CD4-positive, CD25-positive, alpha-beta regulatory T cell (primary cell): ENCODE results near the gene KLK11. TPM values are rescaled to one million over a fixed set of nuclear protein-coding genes. Genes with fewer than 3 reads are reported as not detected.
A peak's percentile ranks its signal among the peaks of the same experiment; 100 is the strongest.

Source experiments
- ATAC-seq, 2 donors: fragments of 150-1000 bp; cut with Tn5 transposase; one replicate each; pipeline ENCODE4 v1.10.0; 2021; ENCODE audit warnings: low read depth in 2 of 2, moderate number of reproducible peaks in 2 of 2, moderate library complexity in 1 of 2
- DNase-seq, 3 donors: peaks; one replicate each; pipeline versions ENCODE4 v3.0.0 to v3.0.0-alpha.2; 2012 to 2022; ENCODE audit warnings: mixed read lengths in 1 of 3
- H3K27ac ChIP-seq: one replicate; pipeline ENCODE4 v1.7.0; 2013; ENCODE audit warnings: mild to moderate bottlenecking, low read length; ENCODE audit not compliant: insufficient read depth, poor library complexity, severe bottlenecking
- H3K27me3 ChIP-seq: one replicate; pipeline ENCODE4 v1.7.0; 2013; ENCODE audit warnings: low read length; ENCODE audit not compliant: control insufficient read depth, insufficient read depth
- H3K36me3 ChIP-seq: one replicate; pipeline ENCODE4 v1.7.0; 2013; ENCODE audit warnings: mild to moderate bottlenecking, low read length, moderate library complexity; ENCODE audit not compliant: control insufficient read depth, insufficient read depth
- H3K4me1 ChIP-seq: 2 replicates; pipeline ENCODE4 v1.7.0; 2013; ENCODE audit warnings: mild to moderate bottlenecking, low read length; ENCODE audit not compliant: insufficient read depth, control insufficient read depth, poor library complexity, severe bottlenecking
- H3K4me3 ChIP-seq: one replicate; pipeline ENCODE4 v1.7.0; 2013; ENCODE audit warnings: low read depth, mild to moderate bottlenecking, low read length, moderate library complexity
- H3K9me3 ChIP-seq, 2 experiments: 1 replicate in 1 of 2; 2 replicates in 1 of 2; pipeline ENCODE4 v1.7.0; 2013; ENCODE audit warnings: low read length in 2 of 2, mild to moderate bottlenecking in 1 of 2, moderate library complexity in 1 of 2; ENCODE audit not compliant: control insufficient read depth in 2 of 2
- H3K27ac Mint-ChIP-seq, 3 donors: one replicate each; pipeline ENCODE4 v1.8.0; 2020 to 2022; ENCODE audit warnings: mild to moderate bottlenecking in 3 of 3, mixed read lengths in 3 of 3, moderate library complexity in 2 of 3
- H3K27me3 Mint-ChIP-seq: one replicate; pipeline ENCODE4 v1.8.0; 2022; ENCODE audit warnings: mild to moderate bottlenecking, mixed read lengths
- H3K36me3 Mint-ChIP-seq: one replicate; pipeline ENCODE4 v1.8.0; 2020; ENCODE audit warnings: mixed read lengths
- H3K4me1 Mint-ChIP-seq, 4 donors: one replicate each; pipeline ENCODE4 v1.8.0; 2020 to 2022; ENCODE audit warnings: mixed read lengths in 4 of 4, mild to moderate bottlenecking in 1 of 4
- H3K4me3 Mint-ChIP-seq, 4 donors: one replicate each; pipeline ENCODE4 v1.8.0; 2020 to 2022; ENCODE audit warnings: mild to moderate bottlenecking in 4 of 4, mixed read lengths in 4 of 4, moderate library complexity in 3 of 4
- H3K9me3 Mint-ChIP-seq, 7 donors: one replicate each; pipeline ENCODE4 v1.8.0; 2020 to 2022; ENCODE audit warnings: mixed read lengths in 7 of 7, mild to moderate bottlenecking in 3 of 7, moderate library complexity in 2 of 7
- polyA plus RNA-seq, 4 donors: library from polyadenylated mRNA; unstranded; fragments of 300-500 nt; fragmentation: Illumina TruSeq; gene quantifications; one replicate each; pipeline ENCODE4 v1.2.3, GENCODE V29; 2021
- total RNA-seq: library from RNA; stranded (reverse); gene quantifications from one replicate; pipeline ENCODE4 v1.2.3, GENCODE V29; 2022

KLK11 gene
- total and polyA plus RNA-seq, 5 donors from 2014 or later = not detected

DNA sequence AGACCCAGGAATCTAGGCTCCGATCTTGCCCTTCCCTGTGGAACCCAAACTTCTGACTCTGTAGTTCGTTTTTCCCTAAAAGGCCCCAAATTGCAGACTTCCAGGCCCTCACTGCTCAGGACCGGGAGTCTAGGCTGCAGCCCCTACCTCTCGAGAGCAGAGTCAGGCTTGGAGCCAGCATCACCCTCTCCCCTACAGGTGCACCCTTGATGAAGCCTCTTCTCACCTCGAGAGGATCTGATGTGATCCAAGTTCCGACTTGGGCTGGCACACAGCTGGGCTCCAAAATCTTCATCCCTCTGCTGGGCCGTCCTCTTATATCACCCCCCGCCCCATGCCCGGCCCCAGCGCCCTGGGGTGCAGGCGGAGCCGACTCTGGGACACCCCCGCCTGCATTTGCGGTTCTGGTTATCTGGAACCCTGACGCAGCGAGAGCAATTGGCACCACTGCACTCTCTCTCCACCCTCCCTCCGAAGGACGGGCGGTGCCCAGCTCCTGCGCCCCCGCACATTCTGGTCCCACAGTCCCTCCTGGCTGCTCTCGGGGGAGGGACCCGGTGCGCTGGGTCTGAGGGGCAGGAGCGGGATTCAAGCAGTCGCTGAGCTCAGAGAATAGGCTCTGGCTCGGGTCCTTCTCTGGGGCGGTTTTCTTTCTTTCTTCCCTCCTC lies 42.7 kb downstream of the KLK11 start, which contains the start of gene KLK7:
TSS of gene KLK7 (minus strand) at position 293 of the 668 bp plus-strand sequence. CDS start 1,518 bp downstream, outside the sequence.
- Histone ChIP-seq H3K36me3 (no peaks in the 10 kb centered on the region), H3K4me3 (no peak within 1 kb of the TSS), H3K27me3 (no peaks in the 10 kb centered on the region), H3K27ac (no peak within 1 kb of the TSS), H3K9me3 (no peaks in the 10 kb centered on the region), H3K4me1 (no peaks in the 10 kb centered on the region)
- H3K27me3 Mint-ChIP-seq = peaks cover 12% of the 10 kb centered on the region
- H3K9me3 Mint-ChIP-seq = peaks cover 0 to 4% (median 0%) of the 10 kb centered on the region in 7 donors
- peak within 1 kb of the TSS in 1 of 4 donors; percentile 43 for H3K4me3 Mint-ChIP-seq
- H3K36me3 Mint-ChIP-seq = no peaks in the 10 kb centered on the region
- H3K4me1 Mint-ChIP-seq = no peaks in the 10 kb centered on the region
- no peak for ATAC-seq
- no peak for DNase-seq
- H3K27ac Mint-ChIP-seq = no peak within 1 kb of the TSS

DNA sequence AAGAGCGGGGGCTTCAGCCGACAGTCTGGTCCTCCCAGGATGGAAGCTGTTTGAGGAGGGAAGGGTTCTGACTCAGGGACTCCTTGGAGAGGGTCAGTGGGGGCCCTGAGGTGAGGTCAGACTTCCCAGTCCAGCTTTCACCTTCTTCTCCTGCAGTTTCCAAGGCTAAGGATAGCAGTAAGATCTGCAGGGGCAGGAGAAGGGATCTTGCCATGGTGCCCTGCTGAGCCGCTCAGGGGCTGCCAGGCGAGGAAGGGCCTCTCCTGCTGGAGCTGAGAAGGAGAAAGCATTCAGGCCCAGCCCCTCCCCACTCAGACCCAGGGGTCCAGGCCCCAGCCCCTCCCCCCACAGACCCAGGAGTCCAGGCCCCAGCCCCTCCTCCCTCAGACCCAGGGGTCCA lies 44.2 kb downstream of the KLK11 start:
- Mint-ChIP-seq H3K9me3 (peaks cover 0 to 3% (median 0%) of the 10 kb centered on the region in 7 donors), H3K27me3 (peaks cover 12% of the 10 kb centered on the region), H3K36me3 (no peaks in the 10 kb centered on the region), H3K4me1 (no peaks in the 10 kb centered on the region), H3K4me3 (no peak overlapping the region), H3K27ac (no peak overlapping the region)
- Histone ChIP-seq H3K4me1 (no peaks in the 10 kb centered on the region), H3K27me3 (no peaks in the 10 kb centered on the region), H3K9me3 (no peaks in the 10 kb centered on the region), H3K4me3 (no peak overlapping the region), H3K36me3 (no peaks in the 10 kb centered on the region), H3K27ac (no peak overlapping the region)
- DNase-seq (no peak), ATAC-seq (no peak)

DNA sequence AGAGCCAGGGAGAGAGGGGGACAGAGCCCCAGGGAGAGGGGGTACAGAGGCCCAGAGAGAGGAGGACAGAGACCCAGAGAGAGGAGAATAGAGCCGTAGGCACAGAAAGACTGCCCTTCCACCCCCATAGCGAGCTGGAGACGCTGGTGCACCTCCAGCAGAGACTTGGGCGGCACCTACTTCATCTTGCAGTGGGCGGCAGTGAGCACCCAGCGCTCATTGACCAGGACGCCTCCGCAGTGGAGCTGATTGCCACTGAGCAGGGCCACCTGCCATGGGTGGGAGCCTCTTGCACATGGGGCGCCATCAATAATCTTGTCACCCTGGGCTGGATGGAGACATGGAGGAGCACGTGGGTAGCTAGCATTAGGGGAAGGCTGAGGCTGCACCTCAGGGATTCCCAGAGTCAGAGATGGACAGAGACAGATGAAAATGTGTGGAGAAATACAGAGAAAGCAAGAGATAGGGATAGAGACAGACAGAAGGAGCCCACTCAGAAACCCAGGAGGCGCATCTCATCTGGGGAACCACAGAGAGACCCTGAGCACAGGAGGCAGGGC lies 44.7 kb downstream of the KLK11 start:
- ATAC-seq = no peak
- Mint-ChIP-seq H3K36me3 (no peaks in the 10 kb centered on the region), H3K27ac (no peak overlapping the region), H3K27me3 (peaks cover 12% of the 10 kb centered on the region), H3K4me3 (no peak overlapping the region), H3K4me1 (no peaks in the 10 kb centered on the region), H3K9me3 (peaks cover 0 to 3% (median 0%) of the 10 kb centered on the region in 7 donors)
- DNase-seq = no peak
- H3K36me3 ChIP-seq = no peaks in the 10 kb centered on the region
- H3K9me3 ChIP-seq = no peaks in the 10 kb centered on the region
- no peak overlapping the region for H3K4me3 ChIP-seq
- no peak overlapping the region for H3K27ac ChIP-seq
- no peaks in the 10 kb centered on the region for H3K27me3 ChIP-seq
- no peaks in the 10 kb centered on the region for H3K4me1 ChIP-seq

DNA sequence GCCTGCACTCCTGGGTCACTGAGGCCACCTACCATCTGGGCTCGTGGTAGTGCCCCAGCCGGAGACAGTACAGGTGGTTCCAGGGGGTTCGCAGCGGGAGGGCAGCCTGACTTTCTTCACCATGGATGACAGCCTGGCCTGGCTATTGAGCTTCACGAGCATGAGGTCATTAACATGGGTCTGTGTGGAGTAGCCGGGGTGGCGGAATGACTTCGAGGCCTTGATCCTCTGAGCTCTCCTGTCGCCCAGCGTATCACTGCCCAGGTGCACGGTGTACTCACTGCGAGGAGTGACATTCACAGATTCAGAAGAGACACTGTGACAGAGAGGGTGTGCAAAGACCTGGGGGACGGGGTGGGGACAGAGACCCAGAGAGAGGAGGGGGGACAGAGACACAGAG lies 46.2 kb downstream of the KLK11 start:
- Mint-ChIP-seq H3K27me3 (peaks cover 13% of the 10 kb centered on the region), H3K27ac (no peak overlapping the region), H3K4me1 (no peaks in the 10 kb centered on the region), H3K4me3 (no peak overlapping the region), H3K36me3 (no peaks in the 10 kb centered on the region), H3K9me3 (peaks cover 0 to 3% (median 0%) of the 10 kb centered on the region in 7 donors)
- no peak for ATAC-seq
- Histone ChIP-seq H3K4me1 (no peaks in the 10 kb centered on the region), H3K27me3 (no peaks in the 10 kb centered on the region), H3K4me3 (no peak overlapping the region), H3K36me3 (no peaks in the 10 kb centered on the region), H3K9me3 (no peaks in the 10 kb centered on the region), H3K27ac (no peak overlapping the region)
- DNase-seq = no peak

- H3K4me3 Mint-ChIP-seq = no peak overlapping the region
- peaks cover 9% of the 10 kb centered on the region for H3K27me3 Mint-ChIP-seq
- ATAC-seq (no peak), DNase-seq (no peak)
- no peak overlapping the region for H3K4me3 ChIP-seq
- H3K4me1 Mint-ChIP-seq = no peaks in the 10 kb centered on the region
- no peaks in the 10 kb centered on the region for H3K4me1 ChIP-seq
- H3K9me3 ChIP-seq = no peaks in the 10 kb centered on the region
- no peak overlapping the region for H3K27ac Mint-ChIP-seq
- H3K9me3 Mint-ChIP-seq = peaks cover 0 to 3% (median 0%) of the 10 kb centered on the region in 7 donors
- H3K36me3 Mint-ChIP-seq = no peaks in the 10 kb centered on the region
- no peaks in the 10 kb centered on the region for H3K27me3 ChIP-seq
- H3K27ac ChIP-seq = no peak overlapping the region
- H3K36me3 ChIP-seq = no peaks in the 10 kb centered on the region
Measured at GRCh38 chr19:50979758-50980157, 46.7 kb downstream of the KLK11 start.

DNA sequence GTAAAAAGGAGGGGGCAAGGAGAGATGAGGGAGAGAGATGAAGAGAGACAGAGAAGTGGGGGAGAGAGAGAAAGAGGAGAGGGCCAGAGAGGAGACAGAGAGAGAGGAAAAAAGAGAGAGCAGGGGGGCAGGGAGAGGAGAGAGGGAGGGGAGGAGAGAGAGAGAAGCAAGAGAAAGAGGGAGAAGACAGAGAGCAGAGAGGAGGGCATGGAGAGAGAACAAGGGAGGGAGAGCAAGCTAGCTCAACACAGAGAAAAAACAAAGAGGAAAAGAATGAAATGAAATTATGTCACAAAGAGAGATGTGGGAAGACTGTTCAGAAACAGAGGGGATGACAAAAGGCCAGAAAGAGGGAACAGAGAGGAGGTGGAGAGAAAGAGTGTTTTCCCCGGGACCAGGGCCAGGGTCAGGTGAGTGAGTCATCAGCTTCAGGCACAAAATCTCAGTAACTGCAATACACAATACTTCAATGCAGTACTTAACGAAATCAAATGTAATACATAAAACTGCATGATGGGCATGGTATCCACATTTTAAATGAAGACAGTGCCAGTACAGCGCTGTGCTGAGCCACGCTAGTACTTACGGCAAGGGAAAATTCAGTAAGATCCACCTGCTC lies 47.5 kb downstream of the KLK11 start:
- peaks cover 0 to 3% (median 0%) of the 10 kb centered on the region in 7 donors for H3K9me3 Mint-ChIP-seq
- H3K27me3 ChIP-seq = no peaks in the 10 kb centered on the region
- peaks cover 15% of the 10 kb centered on the region for H3K27me3 Mint-ChIP-seq
- H3K27ac ChIP-seq = no peak overlapping the region
- H3K36me3 ChIP-seq = no peaks in the 10 kb centered on the region
- H3K27ac Mint-ChIP-seq = no peak overlapping the region
- H3K4me1 ChIP-seq = no peaks in the 10 kb centered on the region
- no peak overlapping the region for H3K4me3 ChIP-seq
- ATAC-seq (no peak), DNase-seq (no peak)
- H3K9me3 ChIP-seq = no peaks in the 10 kb centered on the region
- H3K4me1 Mint-ChIP-seq = no peaks in the 10 kb centered on the region
- no peak overlapping the region for H3K4me3 Mint-ChIP-seq
- no peaks in the 10 kb centered on the region for H3K36me3 Mint-ChIP-seq

- no peak for ATAC-seq
- Mint-ChIP-seq H3K9me3 (peaks cover 0 to 3% (median 0%) of the 10 kb centered on the region in 7 donors), H3K4me1 (no peaks in the 10 kb centered on the region), H3K4me3 (no peak overlapping the region), H3K27ac (peak overlapping the region in 1 of 3 donors; percentile 82), H3K27me3 (peaks cover 27% of the 10 kb centered on the region), H3K36me3 (no peaks in the 10 kb centered on the region)
- DNase-seq = no peak
- Histone ChIP-seq H3K36me3 (no peaks in the 10 kb centered on the region), H3K9me3 (no peaks in the 10 kb centered on the region), H3K4me3 (no peak overlapping the region), H3K27me3 (no peaks in the 10 kb centered on the region), H3K27ac (no peak overlapping the region), H3K4me1 (no peaks in the 10 kb centered on the region)
Measured at GRCh38 chr19:50977626-50978025, 48.8 kb downstream of the KLK11 start.
